Lower leg skin (tissue), 3 donors: ENCODE data around the gene TGFBR3.

Experiments used
- POLR2A ChIP-seq, 2 donors: fragments of 450-650 bp; IDR thresholded peaks; one replicate each; pipeline ENCODE4 v1.6.1; 2016 to 2017; ENCODE audit warnings: antibody characterized with exemption in 2 of 2, mild to moderate bottlenecking in 1 of 2, moderate library complexity in 1 of 2
- TF ChIP-seq, protein P1 (sequence below), 3 donors: fragments of 450-650 bp; IDR thresholded peaks; one replicate each; pipeline ENCODE4 v1.5.1; 2016; ENCODE audit warnings: antibody characterized with exemption in 3 of 3, mild to moderate bottlenecking in 3 of 3, moderate library complexity in 2 of 3

DNA sequence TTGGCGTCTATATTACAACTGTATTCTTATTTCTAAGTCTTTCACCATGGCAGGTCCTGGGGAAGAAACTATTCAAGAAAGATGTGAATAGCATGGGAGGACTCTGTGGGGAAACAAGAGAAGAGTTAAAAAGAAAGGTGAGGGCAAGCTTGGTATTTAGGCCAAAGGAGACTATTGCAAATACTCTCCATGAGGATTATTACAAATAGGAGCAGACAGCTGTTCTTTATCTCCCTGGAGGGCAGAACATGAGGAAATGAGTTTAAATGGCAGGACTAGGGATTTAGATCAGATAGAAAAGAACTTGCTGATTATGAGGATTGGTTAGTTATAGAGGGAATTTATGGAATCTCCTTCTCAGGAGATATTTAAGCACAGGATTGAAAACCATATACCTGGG is 198.5 kb downstream of the TGFBR3 start:
- TF ChIP-seq, protein P1, sequence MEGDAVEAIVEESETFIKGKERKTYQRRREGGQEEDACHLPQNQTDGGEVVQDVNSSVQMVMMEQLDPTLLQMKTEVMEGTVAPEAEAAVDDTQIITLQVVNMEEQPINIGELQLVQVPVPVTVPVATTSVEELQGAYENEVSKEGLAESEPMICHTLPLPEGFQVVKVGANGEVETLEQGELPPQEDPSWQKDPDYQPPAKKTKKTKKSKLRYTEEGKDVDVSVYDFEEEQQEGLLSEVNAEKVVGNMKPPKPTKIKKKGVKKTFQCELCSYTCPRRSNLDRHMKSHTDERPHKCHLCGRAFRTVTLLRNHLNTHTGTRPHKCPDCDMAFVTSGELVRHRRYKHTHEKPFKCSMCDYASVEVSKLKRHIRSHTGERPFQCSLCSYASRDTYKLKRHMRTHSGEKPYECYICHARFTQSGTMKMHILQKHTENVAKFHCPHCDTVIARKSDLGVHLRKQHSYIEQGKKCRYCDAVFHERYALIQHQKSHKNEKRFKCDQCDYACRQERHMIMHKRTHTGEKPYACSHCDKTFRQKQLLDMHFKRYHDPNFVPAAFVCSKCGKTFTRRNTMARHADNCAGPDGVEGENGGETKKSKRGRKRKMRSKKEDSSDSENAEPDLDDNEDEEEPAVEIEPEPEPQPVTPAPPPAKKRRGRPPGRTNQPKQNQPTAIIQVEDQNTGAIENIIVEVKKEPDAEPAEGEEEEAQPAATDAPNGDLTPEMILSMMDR (IDR thresholded peaks at IDR 0.05) = no peak
- TF ChIP-seq POLR2A (IDR thresholded peaks at IDR 0.05) = no peak
